ENCODE results near the gene RUSF1. TPM values are rescaled to one million over a fixed set of nuclear protein-coding genes. Genes with fewer than 3 reads are reported as not detected.
A peak's percentile ranks its signal among the peaks of the same experiment; 100 is the strongest.

The RUSF1 gene
- total and polyA plus RNA-seq, 9 of the 15 experiments (the other 6 are each of a cell fraction or from before 2014, with no cell fraction given): 0.80 to 52.8 (median 27.6) TPM

DNA sequence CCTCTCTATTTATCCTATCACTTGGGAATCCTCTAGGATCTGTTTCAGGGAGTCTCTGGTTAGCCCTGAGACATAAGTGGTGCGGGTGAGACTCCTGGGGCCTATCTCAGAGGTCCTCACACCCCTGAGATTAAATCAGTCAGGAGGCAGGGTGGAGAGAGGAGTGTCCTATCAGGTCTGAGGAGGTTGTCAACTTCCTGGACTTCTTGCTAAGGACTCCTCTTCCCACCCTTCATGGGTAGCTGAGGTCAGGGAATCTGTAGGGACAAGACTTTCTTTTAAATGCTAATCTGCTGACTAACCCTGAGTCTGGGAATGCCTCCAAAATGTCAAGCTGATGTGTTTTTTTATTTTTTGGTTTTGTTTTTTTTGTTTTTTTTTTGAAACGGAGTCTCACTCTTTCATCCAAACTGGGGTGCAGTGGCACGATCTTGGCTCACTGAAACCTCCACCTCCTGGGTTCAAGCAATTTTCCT is 55.5 kb downstream of the RUSF1 start (continued):
- TF ChIP-seq, protein P1, sequence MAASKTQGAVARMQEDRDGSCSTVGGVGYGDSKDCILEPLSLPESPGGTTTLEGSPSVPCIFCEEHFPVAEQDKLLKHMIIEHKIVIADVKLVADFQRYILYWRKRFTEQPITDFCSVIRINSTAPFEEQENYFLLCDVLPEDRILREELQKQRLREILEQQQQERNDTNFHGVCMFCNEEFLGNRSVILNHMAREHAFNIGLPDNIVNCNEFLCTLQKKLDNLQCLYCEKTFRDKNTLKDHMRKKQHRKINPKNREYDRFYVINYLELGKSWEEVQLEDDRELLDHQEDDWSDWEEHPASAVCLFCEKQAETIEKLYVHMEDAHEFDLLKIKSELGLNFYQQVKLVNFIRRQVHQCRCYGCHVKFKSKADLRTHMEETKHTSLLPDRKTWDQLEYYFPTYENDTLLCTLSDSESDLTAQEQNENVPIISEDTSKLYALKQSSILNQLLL (CRISPR knock-in tag; IDR thresholded peaks at IDR 0.05; ENCODE audit: borderline replicate concordance): no peak
- TF ChIP-seq SMARCA4 (IDR thresholded peaks at IDR 0.05) (peak; percentile 52), ZNF274 (IDR thresholded peaks at IDR 0.05; ENCODE audit: borderline replicate concordance, low read depth, low read length) (no peak), SRF (CRISPR knock-in tag; IDR thresholded peaks at IDR 0.05) (no peak), ZNF583 (CRISPR knock-in tag; IDR thresholded peaks at IDR 0.05) (no peak), NR2C1 (IDR thresholded peaks at IDR 0.05) (no peak), NR2C1 (tag; IDR thresholded peaks at IDR 0.05) (no peak), RBFOX2 (IDR thresholded peaks at IDR 0.05; ENCODE audit: low read depth, low read length) (no peak), POU5F1 (IDR thresholded peaks at IDR 0.05; ENCODE audit: borderline replicate concordance, low read depth, low read length, partially characterized antibody) (no peak), ZFP1 (CRISPR knock-in tag; IDR thresholded peaks at IDR 0.05) (no peak), NCOA1 (IDR thresholded peaks at IDR 0.05; ENCODE audit: low read depth) (no peak), HNRNPK (IDR thresholded peaks at IDR 0.05; ENCODE audit: low read depth, low read length, poor library complexity, severe bottlenecking) (no peak), KAT7 (CRISPR knock-in tag; IDR thresholded peaks at IDR 0.05; ENCODE audit: borderline replicate concordance) (no peak), FOXA3 (CRISPR knock-in tag; conservative IDR thresholded peaks at IDR 0.05 in 1 of 2, IDR thresholded peaks at IDR 0.05 in 1 of 2) (no peak), ZNF79 (CRISPR knock-in tag; IDR thresholded peaks at IDR 0.05; ENCODE audit: low read depth) (no peak)
- TF ChIP-seq, protein P2, sequence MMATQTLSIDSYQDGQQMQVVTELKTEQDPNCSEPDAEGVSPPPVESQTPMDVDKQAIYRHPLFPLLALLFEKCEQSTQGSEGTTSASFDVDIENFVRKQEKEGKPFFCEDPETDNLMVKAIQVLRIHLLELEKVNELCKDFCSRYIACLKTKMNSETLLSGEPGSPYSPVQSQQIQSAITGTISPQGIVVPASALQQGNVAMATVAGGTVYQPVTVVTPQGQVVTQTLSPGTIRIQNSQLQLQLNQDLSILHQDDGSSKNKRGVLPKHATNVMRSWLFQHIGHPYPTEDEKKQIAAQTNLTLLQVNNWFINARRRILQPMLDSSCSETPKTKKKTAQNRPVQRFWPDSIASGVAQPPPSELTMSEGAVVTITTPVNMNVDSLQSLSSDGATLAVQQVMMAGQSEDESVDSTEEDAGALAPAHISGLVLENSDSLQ (IDR thresholded peaks at IDR 0.05): peak; percentile 26; the same call in 1 of the 2 replicates
- TF ChIP-seq, protein P3, sequence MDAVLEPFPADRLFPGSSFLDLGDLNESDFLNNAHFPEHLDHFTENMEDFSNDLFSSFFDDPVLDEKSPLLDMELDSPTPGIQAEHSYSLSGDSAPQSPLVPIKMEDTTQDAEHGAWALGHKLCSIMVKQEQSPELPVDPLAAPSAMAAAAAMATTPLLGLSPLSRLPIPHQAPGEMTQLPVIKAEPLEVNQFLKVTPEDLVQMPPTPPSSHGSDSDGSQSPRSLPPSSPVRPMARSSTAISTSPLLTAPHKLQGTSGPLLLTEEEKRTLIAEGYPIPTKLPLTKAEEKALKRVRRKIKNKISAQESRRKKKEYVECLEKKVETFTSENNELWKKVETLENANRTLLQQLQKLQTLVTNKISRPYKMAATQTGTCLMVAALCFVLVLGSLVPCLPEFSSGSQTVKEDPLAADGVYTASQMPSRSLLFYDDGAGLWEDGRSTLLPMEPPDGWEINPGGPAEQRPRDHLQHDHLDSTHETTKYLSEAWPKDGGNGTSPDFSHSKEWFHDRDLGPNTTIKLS (IDR thresholded peaks at IDR 0.05; ENCODE audit: borderline replicate concordance, low read depth): no peak
- TF ChIP-seq, protein P4, sequence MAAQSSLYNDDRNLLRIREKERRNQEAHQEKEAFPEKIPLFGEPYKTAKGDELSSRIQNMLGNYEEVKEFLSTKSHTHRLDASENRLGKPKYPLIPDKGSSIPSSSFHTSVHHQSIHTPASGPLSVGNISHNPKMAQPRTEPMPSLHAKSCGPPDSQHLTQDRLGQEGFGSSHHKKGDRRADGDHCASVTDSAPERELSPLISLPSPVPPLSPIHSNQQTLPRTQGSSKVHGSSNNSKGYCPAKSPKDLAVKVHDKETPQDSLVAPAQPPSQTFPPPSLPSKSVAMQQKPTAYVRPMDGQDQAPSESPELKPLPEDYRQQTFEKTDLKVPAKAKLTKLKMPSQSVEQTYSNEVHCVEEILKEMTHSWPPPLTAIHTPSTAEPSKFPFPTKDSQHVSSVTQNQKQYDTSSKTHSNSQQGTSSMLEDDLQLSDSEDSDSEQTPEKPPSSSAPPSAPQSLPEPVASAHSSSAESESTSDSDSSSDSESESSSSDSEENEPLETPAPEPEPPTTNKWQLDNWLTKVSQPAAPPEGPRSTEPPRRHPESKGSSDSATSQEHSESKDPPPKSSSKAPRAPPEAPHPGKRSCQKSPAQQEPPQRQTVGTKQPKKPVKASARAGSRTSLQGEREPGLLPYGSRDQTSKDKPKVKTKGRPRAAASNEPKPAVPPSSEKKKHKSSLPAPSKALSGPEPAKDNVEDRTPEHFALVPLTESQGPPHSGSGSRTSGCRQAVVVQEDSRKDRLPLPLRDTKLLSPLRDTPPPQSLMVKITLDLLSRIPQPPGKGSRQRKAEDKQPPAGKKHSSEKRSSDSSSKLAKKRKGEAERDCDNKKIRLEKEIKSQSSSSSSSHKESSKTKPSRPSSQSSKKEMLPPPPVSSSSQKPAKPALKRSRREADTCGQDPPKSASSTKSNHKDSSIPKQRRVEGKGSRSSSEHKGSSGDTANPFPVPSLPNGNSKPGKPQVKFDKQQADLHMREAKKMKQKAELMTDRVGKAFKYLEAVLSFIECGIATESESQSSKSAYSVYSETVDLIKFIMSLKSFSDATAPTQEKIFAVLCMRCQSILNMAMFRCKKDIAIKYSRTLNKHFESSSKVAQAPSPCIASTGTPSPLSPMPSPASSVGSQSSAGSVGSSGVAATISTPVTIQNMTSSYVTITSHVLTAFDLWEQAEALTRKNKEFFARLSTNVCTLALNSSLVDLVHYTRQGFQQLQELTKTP (IDR thresholded peaks at IDR 0.05; ENCODE audit: low read depth in 1 of 2, partially characterized antibody in 2 of 2): no peak
- TF ChIP-seq, protein P5, sequence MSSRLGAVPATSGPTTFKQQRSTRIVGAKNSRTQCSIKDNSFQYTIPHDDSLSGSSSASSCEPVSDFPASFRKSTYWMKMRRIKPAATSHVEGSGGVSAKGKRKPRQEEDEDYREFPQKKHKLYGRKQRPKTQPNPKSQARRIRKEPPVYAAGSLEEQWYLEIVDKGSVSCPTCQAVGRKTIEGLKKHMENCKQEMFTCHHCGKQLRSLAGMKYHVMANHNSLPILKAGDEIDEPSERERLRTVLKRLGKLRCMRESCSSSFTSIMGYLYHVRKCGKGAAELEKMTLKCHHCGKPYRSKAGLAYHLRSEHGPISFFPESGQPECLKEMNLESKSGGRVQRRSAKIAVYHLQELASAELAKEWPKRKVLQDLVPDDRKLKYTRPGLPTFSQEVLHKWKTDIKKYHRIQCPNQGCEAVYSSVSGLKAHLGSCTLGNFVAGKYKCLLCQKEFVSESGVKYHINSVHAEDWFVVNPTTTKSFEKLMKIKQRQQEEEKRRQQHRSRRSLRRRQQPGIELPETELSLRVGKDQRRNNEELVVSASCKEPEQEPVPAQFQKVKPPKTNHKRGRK (tag; IDR thresholded peaks at IDR 0.05): no peak

Data from K562 (cell line).